22Rv1 (cell line): ENCODE data around the gene IDI2.
"Not testable (repeated sequence)": the region's sequence is repeated elsewhere in the genome, so short reads cannot be mapped to it uniquely, and the experiment has no call there.

ENCODE experiments used
- H3K27ac ChIP-seq: fragments of 450-650 bp; 2 replicates; pipeline ENCODE4 v1.5.1; 2017
- CTCF ChIP-seq: fragments of 450-650 bp; IDR thresholded peaks from 2 replicates; pipeline ENCODE4 v1.5.1; 2017; ENCODE audit warnings: mild to moderate bottlenecking
- ZFX ChIP-seq: fragments of 450-650 bp; IDR thresholded peaks from 2 replicates; pipeline ENCODE4 v1.6.1; 2017; ENCODE audit warnings: antibody characterized with exemption, borderline replicate concordance

The IDI2 gene

GRCh38 chr10:1022413-1022812 lies 3.2 kb downstream of the IDI2 start:
- no peak for TF ChIP-seq ZFX
- TF ChIP-seq CTCF = no peak
- H3K27ac ChIP-seq = no peak overlapping the region

- TF ChIP-seq CTCF = no peak
- no peak for TF ChIP-seq ZFX
- no peak overlapping the region for H3K27ac ChIP-seq
Observed at GRCh38 chr10:1020958-1021357, 4.7 kb downstream of the IDI2 start.

- H3K27ac ChIP-seq = no peak overlapping the region
- TF ChIP-seq CTCF (no peak), ZFX (no peak)
Observed at GRCh38 chr10:1020460-1020859, 5.2 kb downstream of the IDI2 start.

- H3K27ac ChIP-seq = no peak overlapping the region
- TF ChIP-seq ZFX (no peak), CTCF (no peak)
Observed at GRCh38 chr10:1019362-1019761, 6.3 kb downstream of the IDI2 start.

- TF ChIP-seq CTCF = no peak
- no peak for TF ChIP-seq ZFX
- no peak overlapping the region for H3K27ac ChIP-seq
Observed at GRCh38 chr10:1015688-1016087, 10.0 kb downstream of the IDI2 start.

- no peak overlapping the region for H3K27ac ChIP-seq
- no peak for TF ChIP-seq ZFX
- TF ChIP-seq CTCF = no peak
Observed at GRCh38 chr10:1011696-1012095, 14.0 kb downstream of the IDI2 start.

GRCh38 chr10:1010703-1011102 lies 15.0 kb downstream of the IDI2 start:
- H3K27ac ChIP-seq = no peak overlapping the region
- no peak for TF ChIP-seq CTCF

GRCh38 chr10:1009947-1010346 lies 15.7 kb downstream of the IDI2 start:
- H3K27ac ChIP-seq = not testable (repeated sequence)
